RWPE2 (cell line): ENCODE results near the gene GBA2.

Source experiments
- ATAC-seq: fragments of 200-7000 bp; cut with Tn5 transposase; 3 replicates; pipeline ENCODE4 v1.9.1; 2021; ENCODE audit warnings: low read depth
- DNase-seq: peaks from one replicate; pipeline ENCODE4 v3.0.0-alpha.2; 2020; ENCODE audit warnings: low spot score
- H3K27ac ChIP-seq: fragments of 450-650 bp; 2 replicates; pipeline ENCODE4 v1.5.1; 2017; ENCODE audit warnings: mild to moderate bottlenecking; ENCODE audit not compliant: poor library complexity, severe bottlenecking
- H3K27me3 ChIP-seq: fragments of 250-450 bp; sonication (Bioruptor Pico); 2 replicates; pipeline ENCODE4 v1.5.1; 2021; ENCODE audit warnings: mild to moderate bottlenecking, moderate library complexity; ENCODE audit not compliant: insufficient read depth, poor library complexity, severe bottlenecking
- H3K36me3 ChIP-seq: fragments of 250-450 bp; sonication (Bioruptor Pico); 2 replicates; pipeline ENCODE4 v1.5.1; 2020; ENCODE audit warnings: low read depth, mild to moderate bottlenecking, moderate library complexity
- H3K4me1 ChIP-seq: fragments of 250-450 bp; sonication (Bioruptor Pico); 2 replicates; pipeline ENCODE4 v1.5.1; 2021; ENCODE audit warnings: mild to moderate bottlenecking, moderate library complexity; ENCODE audit not compliant: insufficient read depth, poor library complexity, severe bottlenecking
- H3K4me3 ChIP-seq: fragments of 250-450 bp; sonication (Bioruptor Pico); 2 replicates; pipeline ENCODE4 v1.5.1; 2021; ENCODE audit warnings: mild to moderate bottlenecking, moderate library complexity; ENCODE audit not compliant: severe bottlenecking
- H3K9me3 ChIP-seq: fragments of 250-450 bp; sonication (Bioruptor Pico); 2 replicates; pipeline ENCODE4 v1.5.1; 2021; ENCODE audit warnings: mild to moderate bottlenecking, moderate library complexity; ENCODE audit not compliant: severe bottlenecking
- CTCF ChIP-seq: fragments of 450-650 bp; IDR thresholded peaks from one replicate; pipeline ENCODE4 v1.5.1; 2017; ENCODE audit warnings: mild to moderate bottlenecking, moderate library complexity; ENCODE audit not compliant: poor library complexity, severe bottlenecking

GBA2 gene

DNA sequence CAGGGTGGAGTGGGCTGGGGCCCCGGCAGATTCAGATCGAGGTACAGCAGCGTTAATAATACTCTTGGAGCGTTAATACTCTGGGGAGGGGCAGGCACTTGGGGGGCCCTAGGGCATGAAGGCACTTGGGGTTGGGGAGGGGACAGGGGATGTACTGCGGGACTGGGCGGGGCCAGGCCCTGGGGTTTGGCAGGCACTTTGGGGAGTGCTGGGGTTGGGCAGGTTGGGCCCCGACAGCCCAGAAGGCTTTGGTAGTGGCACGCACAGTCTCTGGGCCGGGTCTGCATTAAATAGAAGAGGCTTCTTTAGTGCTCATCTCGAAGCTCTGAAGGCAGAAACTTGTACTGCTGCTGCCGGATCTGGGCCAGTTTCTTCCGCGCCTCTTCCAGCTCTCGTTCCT is 51.5 kb downstream of the GBA2 start:
- peaks cover 69% of the 10 kb centered on the region for H3K36me3 ChIP-seq
- no peaks in the 10 kb centered on the region for H3K9me3 ChIP-seq
- H3K27ac ChIP-seq: no peak overlapping the region
- ATAC-seq: no peak
- no peak for TF ChIP-seq CTCF
- H3K4me3 ChIP-seq: no peak overlapping the region
- no peaks in the 10 kb centered on the region for H3K4me1 ChIP-seq
- no peak for DNase-seq
- H3K27me3 ChIP-seq: no peaks in the 10 kb centered on the region

- no peak overlapping the region for H3K4me3 ChIP-seq
- no peaks in the 10 kb centered on the region for H3K27me3 ChIP-seq
- no peak overlapping the region for H3K27ac ChIP-seq
- no peaks in the 10 kb centered on the region for H3K4me1 ChIP-seq
- no peak for DNase-seq
- no peaks in the 10 kb centered on the region for H3K9me3 ChIP-seq
- peak; percentile 83 for ATAC-seq
- peak; percentile 93 for TF ChIP-seq CTCF
- H3K36me3 ChIP-seq: peaks cover 61% of the 10 kb centered on the region
Observed at GRCh38 chr9:35696520-35697215, 52.4 kb downstream of the GBA2 start.

DNA sequence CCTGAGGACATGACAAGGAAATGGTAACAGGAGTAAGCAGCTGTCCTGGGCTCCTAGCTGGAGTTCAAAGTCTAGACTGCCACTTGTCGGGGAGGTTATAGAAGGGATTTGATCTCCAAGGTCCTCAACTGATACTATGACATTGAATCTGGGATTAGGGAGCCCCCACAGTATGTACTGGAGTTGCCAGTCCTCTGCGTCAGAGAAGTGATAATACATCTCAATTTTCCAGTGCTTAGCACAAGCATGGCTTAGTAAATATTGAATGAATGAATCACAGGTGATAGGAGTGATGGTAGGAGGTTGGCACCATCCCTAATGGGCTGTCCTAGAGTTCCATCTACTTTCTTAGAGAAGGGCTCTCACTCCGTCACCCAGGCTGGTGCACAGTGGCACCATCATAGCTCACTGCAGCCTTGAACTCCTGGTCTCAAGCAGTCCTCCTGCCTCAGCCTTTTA is 53.1 kb downstream of the GBA2 start:
- Histone ChIP-seq H3K27me3 (no peaks in the 10 kb centered on the region), H3K27ac (no peak overlapping the region), H3K9me3 (no peaks in the 10 kb centered on the region), H3K36me3 (peaks cover 54% of the 10 kb centered on the region), H3K4me1 (peaks cover 3% of the 10 kb centered on the region), H3K4me3 (no peak overlapping the region)
- ATAC-seq: no peak
- no peak for TF ChIP-seq CTCF
- no peak for DNase-seq

DNA sequence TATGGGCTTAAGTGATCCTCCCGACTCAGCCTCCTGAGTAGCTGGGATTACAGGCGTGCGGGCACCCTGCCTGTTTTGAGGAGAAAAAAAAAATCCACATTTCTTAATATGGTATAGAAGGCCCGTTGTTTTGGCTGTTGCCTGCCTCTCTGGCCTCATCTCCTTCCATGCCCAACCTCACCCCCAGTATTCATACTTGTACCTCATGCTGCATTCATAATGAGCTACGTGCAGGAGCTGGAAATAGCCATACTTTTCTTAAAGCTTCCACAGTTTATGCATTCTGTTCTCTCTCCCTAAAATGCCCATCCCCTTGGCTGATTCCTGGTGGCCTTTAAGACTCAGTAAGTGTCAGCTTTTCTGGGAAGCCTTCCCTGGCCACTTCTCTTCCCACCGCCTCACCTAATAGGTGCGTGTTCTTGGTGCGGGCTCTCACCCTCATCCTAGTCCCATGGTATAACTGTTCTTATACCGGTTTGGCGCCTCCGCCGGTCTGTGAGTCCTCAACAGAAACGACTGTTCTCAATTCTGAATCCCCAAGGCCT is 57.2 kb downstream of the GBA2 start:
- H3K27me3 ChIP-seq: no peaks in the 10 kb centered on the region
- no peak for TF ChIP-seq CTCF
- H3K4me1 ChIP-seq: peaks cover 14% of the 10 kb centered on the region
- ATAC-seq (no peak), DNase-seq (no peak)
- no peak overlapping the region for H3K4me3 ChIP-seq
- peak overlapping the region; percentile 92 for H3K27ac ChIP-seq
- peaks cover 30% of the 10 kb centered on the region for H3K36me3 ChIP-seq
- no peaks in the 10 kb centered on the region for H3K9me3 ChIP-seq

DNA sequence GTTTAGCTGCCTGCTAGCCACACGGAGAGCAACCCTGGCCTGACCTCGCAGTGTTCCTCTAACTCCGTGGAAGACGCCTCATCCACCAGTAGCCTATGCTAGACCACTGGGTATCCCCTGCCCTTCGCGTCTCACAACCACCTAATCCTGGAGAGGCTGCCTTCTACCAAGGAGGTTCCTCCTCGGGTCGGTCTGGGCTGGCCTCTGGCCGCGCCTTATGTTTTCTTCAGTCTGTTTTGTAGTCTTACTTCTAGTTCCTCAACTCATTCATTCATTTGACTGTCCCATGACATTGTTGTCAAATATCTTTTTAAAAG is 57.7 kb downstream of the GBA2 start:
- H3K4me3 ChIP-seq: peak overlapping the region; percentile 54
- H3K36me3 ChIP-seq: peaks cover 31% of the 10 kb centered on the region
- H3K27me3 ChIP-seq: no peaks in the 10 kb centered on the region
- peak overlapping the region; percentile 92 for H3K27ac ChIP-seq
- no peak for DNase-seq
- peaks cover 14% of the 10 kb centered on the region for H3K4me1 ChIP-seq
- TF ChIP-seq CTCF: no peak
- no peaks in the 10 kb centered on the region for H3K9me3 ChIP-seq
- peak; percentile 1; the same call in 2 of the 3 replicates for ATAC-seq
